Nephron progenitor cell (in vitro differentiated cells): ENCODE data around the gene SECTM1.

Source experiments
- DNase-seq: peaks from one replicate; pipeline ENCODE4 v3.0.0; 2021
- H3K27ac Mint-ChIP-seq: 2 replicates; pipeline ENCODE4 v1.8.0; 2021; ENCODE audit warnings: mild to moderate bottlenecking, moderate library complexity, mixed read lengths
- H3K27me3 Mint-ChIP-seq: 2 replicates; pipeline ENCODE4 v1.8.0; 2021; ENCODE audit warnings: mild to moderate bottlenecking, low read depth, mixed read lengths; ENCODE audit not compliant: poor library complexity
- H3K36me3 Mint-ChIP-seq: 2 replicates; pipeline ENCODE4 v1.8.0; 2021; ENCODE audit warnings: low read depth, mixed read lengths
- H3K4me1 Mint-ChIP-seq: 2 replicates; pipeline ENCODE4 v1.8.0; 2021; ENCODE audit warnings: mixed read lengths
- H3K4me3 Mint-ChIP-seq: 2 replicates; pipeline ENCODE4 v1.8.0; 2021; ENCODE audit warnings: mild to moderate bottlenecking, moderate library complexity, mixed read lengths
- H3K9me3 Mint-ChIP-seq: 2 replicates; pipeline ENCODE4 v1.8.0; 2021; ENCODE audit warnings: mild to moderate bottlenecking, moderate library complexity, mixed read lengths
- CTCF ChIP-seq: fragments of 200-600 bp; sonication (generic); IDR thresholded peaks from 2 replicates; pipeline ENCODE4 v1.5.0; 2021; ENCODE audit warnings: antibody characterized with exemption

Gene SECTM1

GRCh38 chr17:82311971-82312370 lies 21.6 kb downstream of the SECTM1 start:
- Mint-ChIP-seq H3K27ac (no peak overlapping the region), H3K4me3 (no peak overlapping the region), H3K4me1 (peaks cover 45% of the 10 kb centered on the region), H3K9me3 (no peaks in the 10 kb centered on the region), H3K27me3 (peaks cover 13% of the 10 kb centered on the region), H3K36me3 (no peaks in the 10 kb centered on the region)
- no peak for DNase-seq
- TF ChIP-seq CTCF, result no peak

GRCh38 chr17:82310877-82311276 lies 22.7 kb downstream of the SECTM1 start:
- Mint-ChIP-seq H3K27ac (peak overlapping the region; percentile 8), H3K9me3 (no peaks in the 10 kb centered on the region), H3K4me1 (peaks cover 43% of the 10 kb centered on the region), H3K4me3 (no peak overlapping the region), H3K36me3 (no peaks in the 10 kb centered on the region), H3K27me3 (peaks cover 13% of the 10 kb centered on the region)
- DNase-seq, result no peak
- no peak for TF ChIP-seq CTCF

- no peak overlapping the region for H3K4me3 Mint-ChIP-seq
- no peak overlapping the region for H3K27ac Mint-ChIP-seq
- peaks cover 47% of the 10 kb centered on the region for H3K4me1 Mint-ChIP-seq
Measured at GRCh38 chr17:82309656-82310570, 23.7 kb downstream of the SECTM1 start.

GRCh38 chr17:82305727-82306300 lies 27.8 kb downstream of the SECTM1 start:
- Mint-ChIP-seq H3K27ac (no peak overlapping the region), H3K36me3 (no peaks in the 10 kb centered on the region), H3K9me3 (no peaks in the 10 kb centered on the region), H3K27me3 (peaks cover 10% of the 10 kb centered on the region), H3K4me1 (peaks cover 54% of the 10 kb centered on the region), H3K4me3 (no peak overlapping the region)
- no peak for DNase-seq
- TF ChIP-seq CTCF, result no peak

More at GRCh38 chr17:82309656-82310570, 23.7 kb downstream of the SECTM1 start:
- peaks cover 13% of the 10 kb centered on the region for H3K27me3 Mint-ChIP-seq
- no peaks in the 10 kb centered on the region for H3K36me3 Mint-ChIP-seq
- DNase-seq, result no peak
- TF ChIP-seq CTCF, result no peak
- no peaks in the 10 kb centered on the region for H3K9me3 Mint-ChIP-seq

- DNase-seq, result no peak
- H3K9me3 Mint-ChIP-seq, result no peaks in the 10 kb centered on the region
- no peak for TF ChIP-seq CTCF
- H3K4me1 Mint-ChIP-seq, result peaks cover 61% of the 10 kb centered on the region
- H3K36me3 Mint-ChIP-seq, result no peaks in the 10 kb centered on the region
- H3K4me3 Mint-ChIP-seq, result no peak overlapping the region
- peaks cover 6% of the 10 kb centered on the region for H3K27me3 Mint-ChIP-seq
- no peak overlapping the region for H3K27ac Mint-ChIP-seq
Measured at GRCh38 chr17:82304826-82305726, 28.5 kb downstream of the SECTM1 start.
